Colonic mucosa (tissue), 4 donors: ENCODE measurements around the gene IMMT. TPM values are rescaled to one million over a fixed set of nuclear protein-coding genes. Genes with fewer than 3 reads are reported as not detected.

Experiments used
- DNase-seq: peaks from one replicate; pipeline ENCODE4 v3.0.0-alpha.2; 2020
- H3K27ac ChIP-seq: fragments of 200-600 bp; one replicate; pipeline ENCODE4 v1.8.0; 2021
- H3K27me3 ChIP-seq: fragments of 200-600 bp; one replicate; pipeline ENCODE4 v1.8.0; 2021
- H3K36me3 ChIP-seq: fragments of 200-600 bp; one replicate; pipeline ENCODE4 v1.8.0; 2021
- H3K4me1 ChIP-seq: fragments of 200-600 bp; one replicate; pipeline ENCODE4 v1.8.0; 2021; ENCODE audit warnings: mild to moderate bottlenecking
- H3K4me3 ChIP-seq: fragments of 200-600 bp; one replicate; pipeline ENCODE4 v1.8.0; 2021
- H3K9ac ChIP-seq, 2 donors: one replicate each; pipeline ENCODE4 v1.7.0; 2013; ENCODE audit warnings: control low read depth in 2 of 2, low read depth in 2 of 2, low read length in 2 of 2
- H3K9me3 ChIP-seq: fragments of 200-600 bp; one replicate; pipeline ENCODE4 v1.8.0; 2021
- CTCF ChIP-seq: fragments of 200-600 bp; IDR thresholded peaks from one replicate; pipeline ENCODE4 v1.8.0; 2022; ENCODE audit warnings: antibody characterized with exemption, mild to moderate bottlenecking
- intact Hi-C: fragments of 100-400 bp; cut with DNase I; formaldehyde crosslinking; loops from one replicate; pipeline ENCODE4 v1.14.1; 2022
- total RNA-seq, 2 donors: library from RNA; stranded (reverse); fragmentation: NEBNext Ultra II Directional in 1 of 2; extraction: Animal tissue kit (Norgen Biotek cat#: 25700) in 1 of 2; gene quantifications; one replicate each; pipeline ENCODE4 v1.2.1, GENCODE V29; 2021
- donor health status: healthy.
- donor health status: DM: no; HTN: no; CAD: no.
- donor health status: DM: no; HTN: no; CAD: no.

The IMMT gene
- total RNA-seq, 2 donors from 2014 or later, result 125 to 127 TPM

GRCh38 chr2:86138736-86139625 lies 56.3 kb downstream of the IMMT start:
- Histone ChIP-seq H3K4me1 (no peaks in the 10 kb centered on the region), H3K36me3 (peaks cover 12% of the 10 kb centered on the region), H3K27ac (no peak overlapping the region), H3K9me3 (no peaks in the 10 kb centered on the region), H3K27me3 (no peaks in the 10 kb centered on the region), H3K9ac (no peak overlapping the region), H3K4me3 (no peak overlapping the region)
- intact Hi-C loops, result no loop called here
- TF ChIP-seq CTCF, result no peak
- no peak for DNase-seq

GRCh38 chr2:86136141-86136540 lies 59.1 kb downstream of the IMMT start:
- no peaks in the 10 kb centered on the region for H3K9me3 ChIP-seq
- no peak overlapping the region for H3K9ac ChIP-seq
- H3K36me3 ChIP-seq, result peaks cover 29% of the 10 kb centered on the region
- DNase-seq, result no peak
- no peaks in the 10 kb centered on the region for H3K4me1 ChIP-seq
- intact Hi-C loops, result no loop called here
- no peak overlapping the region for H3K27ac ChIP-seq
- H3K4me3 ChIP-seq, result no peak overlapping the region
- H3K27me3 ChIP-seq, result no peaks in the 10 kb centered on the region
- no peak for TF ChIP-seq CTCF

GRCh38 chr2:86135653-86136052 lies 59.6 kb downstream of the IMMT start:
- intact Hi-C loops, result no loop called here
- Histone ChIP-seq H3K9me3 (no peaks in the 10 kb centered on the region), H3K4me1 (no peaks in the 10 kb centered on the region), H3K4me3 (no peak overlapping the region), H3K36me3 (peaks cover 29% of the 10 kb centered on the region), H3K27me3 (no peaks in the 10 kb centered on the region), H3K9ac (no peak overlapping the region), H3K27ac (no peak overlapping the region)
- DNase-seq, result no peak
- TF ChIP-seq CTCF, result no peak

- no peaks in the 10 kb centered on the region for H3K4me1 ChIP-seq
- no peak overlapping the region for H3K9ac ChIP-seq
- H3K9me3 ChIP-seq, result no peaks in the 10 kb centered on the region
- intact Hi-C loops, result no loop called here
- H3K27me3 ChIP-seq, result no peaks in the 10 kb centered on the region
- no peak for DNase-seq
- peaks cover 29% of the 10 kb centered on the region for H3K36me3 ChIP-seq
- no peak overlapping the region for H3K4me3 ChIP-seq
- TF ChIP-seq CTCF, result no peak
- H3K27ac ChIP-seq, result no peak overlapping the region
Observed at GRCh38 chr2:86134709-86135108, 60.6 kb downstream of the IMMT start.

GRCh38 chr2:86124683-86125082 lies 70.6 kb downstream of the IMMT start:
- Histone ChIP-seq H3K4me3 (no peak overlapping the region), H3K9ac (no peak overlapping the region), H3K4me1 (no peaks in the 10 kb centered on the region), H3K9me3 (no peaks in the 10 kb centered on the region), H3K36me3 (peaks cover 37% of the 10 kb centered on the region), H3K27ac (no peak overlapping the region), H3K27me3 (no peaks in the 10 kb centered on the region)
- DNase-seq, result no peak
- no peak for TF ChIP-seq CTCF
- intact Hi-C loops, result loop anchor here (5.0 kb wide), 1 partner anchor 38 kb away; no protein-coding TSS in a partner anchor
